HG02870 (cell line): Measurements from ENCODE around the gene PLRG1.

ENCODE experiments used
- ATAC-seq: cut with Tn5 transposase; IDR thresholded peaks from one replicate; pipeline ENCODE4 v1.9.1; 2021; ENCODE audit warnings: mild to moderate bottlenecking, moderate library complexity; ENCODE audit not compliant: unreplicated experiment

PLRG1 gene

GRCh38 chr4:154574311-154574710, 24.1 kb upstream of the PLRG1 start:
- no peak for ATAC-seq

GRCh38 chr4:154573190-154573870, 23.1 kb upstream of the PLRG1 start:
- ATAC-seq: no peak

GRCh38 chr4:154569584-154569983, 19.4 kb upstream of the PLRG1 start:
- ATAC-seq: no peak

GRCh38 chr4:154569028-154569427, 18.8 kb upstream of the PLRG1 start:
- no peak for ATAC-seq

- ATAC-seq: no peak
Observed at GRCh38 chr4:154566639-154567204, 16.5 kb upstream of the PLRG1 start.

GRCh38 chr4:154565704-154566103, 15.5 kb upstream of the PLRG1 start:
- ATAC-seq: no peak

- ATAC-seq: no peak
Observed at GRCh38 chr4:154564311-154564710, 14.1 kb upstream of the PLRG1 start.

GRCh38 chr4:154562697-154563254, 12.6 kb upstream of the PLRG1 start, which contains the start of gene FGB:
Gene FGB, plus strand, starts transcription at chr4:154563011. Its CDS starts 8 bp downstream, at chr4:154563019.
- no peak for ATAC-seq

GRCh38 chr4:154560824-154561231, 10.6 kb upstream of the PLRG1 start:
- no peak for ATAC-seq

- ATAC-seq: no peak
Observed at GRCh38 chr4:154560419-154560801, 10.2 kb upstream of the PLRG1 start.

- ATAC-seq: peak; percentile 92
Observed at GRCh38 chr4:154559494-154560418, 9.6 kb upstream of the PLRG1 start.

- ATAC-seq: peak; percentile 12
Observed at GRCh38 chr4:154559141-154559493, 8.9 kb upstream of the PLRG1 start.

GRCh38 chr4:154551872-154552686, 1.9 kb upstream of the PLRG1 start:
- peak; percentile 43 for ATAC-seq

- ATAC-seq: no peak
Observed at GRCh38 chr4:154545689-154546088, 4.5 kb downstream of the PLRG1 start.

GRCh38 chr4:154542271-154542879, 7.8 kb downstream of the PLRG1 start:
- ATAC-seq: no peak

GRCh38 chr4:154534296-154534695, 15.9 kb downstream of the PLRG1 start:
- no peak for ATAC-seq

- ATAC-seq: no peak
Observed at GRCh38 chr4:154529728-154530519, 20.3 kb downstream of the PLRG1 start.

GRCh38 chr4:154528869-154529268, 21.3 kb downstream of the PLRG1 start:
- no peak for ATAC-seq

GRCh38 chr4:154527308-154527707, 22.9 kb downstream of the PLRG1 start:
- ATAC-seq: no peak
